HL-60 (cell line): ENCODE results near the gene VARS1.
A peak's percentile ranks its signal among the peaks of the same experiment; 100 is the strongest.
"Not testable (repeated sequence)": the region's sequence is repeated elsewhere in the genome, so short reads cannot be mapped to it uniquely, and the experiment has no call there.

Source experiments
- DNase-seq, 2 experiments: peaks; one replicate each; pipeline ENCODE4 v3.0.0-alpha.2; 2010 to 2020; ENCODE audit warnings: low read depth in 1 of 2, low spot score in 1 of 2
- H3K27ac ChIP-seq: fragments of 250-450 bp; sonication (Bioruptor Pico); replicated peaks from 2 replicates; pipeline ENCODE4 v1.5.1; 2020; ENCODE audit warnings: mild to moderate bottlenecking, moderate library complexity
- H3K27me3 ChIP-seq: fragments of 250-450 bp; sonication (Bioruptor Pico); 2 replicates; pipeline ENCODE4 v1.5.1; 2021; ENCODE audit warnings: mild to moderate bottlenecking, moderate library complexity; ENCODE audit not compliant: insufficient read depth, poor library complexity, severe bottlenecking
- H3K4me3 ChIP-seq: replicated peaks from 2 replicates; pipeline ENCODE4 v1.5.1; 2011; ENCODE audit warnings: mild to moderate bottlenecking, control low read depth, low read length; ENCODE audit not compliant: insufficient read depth
- CTCF ChIP-seq: IDR thresholded peaks from one replicate; pipeline ENCODE4 v1.5.1; 2011; ENCODE audit warnings: low read length, control low read depth, inconsistent platforms; ENCODE audit not compliant: insufficient read depth
- GABPA ChIP-seq: IDR thresholded peaks from 2 replicates; pipeline ENCODE4 v1.6.1; 2012; ENCODE audit warnings: low read depth
- POLR2AphosphoS5 ChIP-seq: IDR thresholded peaks from 2 replicates; pipeline ENCODE4 v1.6.1; 2012; ENCODE audit warnings: low read depth
- REST ChIP-seq: IDR thresholded peaks from 2 replicates; pipeline ENCODE4 v1.6.1; 2012; ENCODE audit warnings: low read depth; ENCODE audit not compliant: insufficient replicate concordance
- SPI1 ChIP-seq: IDR thresholded peaks from 2 replicates; pipeline ENCODE4 v1.6.1; 2012; ENCODE audit warnings: low read depth, mild to moderate bottlenecking, borderline replicate concordance

Gene VARS1

GRCh38 chr6:31794866-31795615 is 511 bp downstream of the VARS1 start:
- Histone ChIP-seq H3K27ac (peak overlapping the region; percentile 91), H3K4me3 (peak overlapping the region; percentile 85), H3K27me3 (no peaks in the 10 kb centered on the region)
- TF ChIP-seq CTCF (no peak), GABPA (no peak), SPI1 (no peak), POLR2AphosphoS5 (peak; percentile 24; the same call in 1 of the 2 replicates), REST (no peak)
- DNase-seq: peak in 1 of 2 experiments; percentile 67

- peak overlapping the region; percentile 91 for H3K27ac ChIP-seq
- TF ChIP-seq POLR2AphosphoS5 (no peak), SPI1 (peak; percentile 20; the same call in 1 of the 2 replicates)
- H3K27me3 ChIP-seq: no peaks in the 10 kb centered on the region
- peak overlapping the region; percentile 85 for H3K4me3 ChIP-seq
- peak in 1 of 2 experiments; percentile 40 for DNase-seq
Observed at GRCh38 chr6:31794294-31794865, 1.2 kb downstream of the VARS1 start.

GRCh38 chr6:31793927-31794245 is 1.7 kb downstream of the VARS1 start:
- not testable (repeated sequence) for H3K27me3 ChIP-seq, DNase-seq, H3K27ac ChIP-seq
- peak overlapping the region; percentile 85 for H3K4me3 ChIP-seq

- TF ChIP-seq GABPA: no peak
- TF ChIP-seq SPI1: no peak
- TF ChIP-seq CTCF: no peak
- no peak for TF ChIP-seq REST
- H3K27me3 ChIP-seq: no peaks in the 10 kb centered on the region
- no peak overlapping the region for H3K4me3 ChIP-seq
- no peak for DNase-seq
- no peak overlapping the region for H3K27ac ChIP-seq
Observed at GRCh38 chr6:31792761-31793171, 2.8 kb downstream of the VARS1 start.

GRCh38 chr6:31792090-31792374 is 3.5 kb downstream of the VARS1 start:
- DNase-seq: no peak
- TF ChIP-seq GABPA (no peak), REST (no peak), CTCF (no peak), POLR2AphosphoS5 (no peak), SPI1 (no peak)
- no peak overlapping the region for H3K27ac ChIP-seq
- no peak overlapping the region for H3K4me3 ChIP-seq
- H3K27me3 ChIP-seq: no peaks in the 10 kb centered on the region
